OCI-LY1 (cell line): Measurements from ENCODE around the gene TUB.

ENCODE experiments used
- H2AFZ ChIP-seq: fragments of 200-600 bp; sonication (generic), shearing (Covaris generic); 2 replicates; pipeline ENCODE4 v1.6.0; 2014; ENCODE audit warnings: antibody characterized with exemption, mild to moderate bottlenecking, low read length
- H3F3A ChIP-seq: fragments of 200-600 bp; sonication (generic), shearing (Covaris generic); 2 replicates; pipeline ENCODE4 v1.6.0; 2014; ENCODE audit warnings: mild to moderate bottlenecking, antibody characterized with exemption, low read length, moderate library complexity; ENCODE audit not compliant: insufficient read depth
- H3K27ac ChIP-seq: fragments of 200-600 bp; sonication (generic); 2 replicates; pipeline ENCODE4 v1.5.1; 2014; ENCODE audit warnings: low read length, mixed run types, mild to moderate bottlenecking, low read depth; ENCODE audit not compliant: poor library complexity, severe bottlenecking
- H3K27me3 ChIP-seq: fragments of 200-600 bp; sonication (generic); 2 replicates; pipeline ENCODE4 v1.6.0; 2014; ENCODE audit warnings: antibody characterized with exemption, mild to moderate bottlenecking, low read length, moderate library complexity; ENCODE audit not compliant: insufficient read depth
- H3K36me3 ChIP-seq: fragments of 200-600 bp; sonication (generic); 2 replicates; pipeline ENCODE4 v1.6.1; 2014; ENCODE audit warnings: mild to moderate bottlenecking, antibody characterized with exemption, low read length, moderate library complexity, mixed read lengths; ENCODE audit not compliant: insufficient read depth
- H3K4me1 ChIP-seq: fragments of 200-600 bp; sonication (generic); 2 replicates; pipeline ENCODE4 v1.5.1; 2014; ENCODE audit warnings: mild to moderate bottlenecking, low read length, moderate library complexity; ENCODE audit not compliant: insufficient read depth, severe bottlenecking
- H3K4me2 ChIP-seq: fragments of 200-600 bp; sonication (generic), shearing (Covaris generic); 2 replicates; pipeline ENCODE4 v1.6.1; 2014; ENCODE audit warnings: low read length
- H3K4me3 ChIP-seq: fragments of 200-600 bp; sonication (generic); 2 replicates; pipeline ENCODE4 v1.5.1; 2014; ENCODE audit warnings: low read length, low read depth, mild to moderate bottlenecking, mixed read lengths; ENCODE audit not compliant: poor library complexity, severe bottlenecking
- H3K79me2 ChIP-seq: fragments of 200-600 bp; shearing (Covaris generic); 2 replicates; pipeline ENCODE4 v1.6.1; 2016; ENCODE audit warnings: mixed run types, low read length, mixed read lengths; ENCODE audit not compliant: insufficient read depth
- H3K9ac ChIP-seq: fragments of 200-600 bp; sonication (generic), shearing (Covaris generic); 2 replicates; pipeline ENCODE4 v1.6.1; 2014; ENCODE audit warnings: mild to moderate bottlenecking, low read length, mixed read lengths
- H3K9me2 ChIP-seq: fragments of 200-600 bp; sonication (generic), shearing (Covaris generic); 2 replicates; pipeline ENCODE4 v1.6.1; 2014; ENCODE audit warnings: low read depth, mild to moderate bottlenecking, low read length, mixed read lengths
- H3K9me3 ChIP-seq: fragments of 200-600 bp; shearing (Covaris generic); 2 replicates; pipeline ENCODE4 v1.6.1; 2014; ENCODE audit warnings: low read length, mixed read lengths
- H4K20me1 ChIP-seq: fragments of 200-600 bp; sonication (generic), shearing (Covaris generic); 2 replicates; pipeline ENCODE4 v1.6.0; 2016; ENCODE audit warnings: mild to moderate bottlenecking, low read length; ENCODE audit not compliant: insufficient read depth
- EZH2 ChIP-seq: fragments of 200-600 bp; sonication (generic), shearing (Covaris generic); IDR thresholded peaks from 2 replicates; pipeline ENCODE4 v1.8.0; 2017; ENCODE audit warnings: borderline replicate concordance, mixed run types, mild to moderate bottlenecking, antibody characterized with exemption, low read length, moderate library complexity, mixed read lengths
- TF ChIP-seq, protein P1 (sequence below): fragments of 200-600 bp; sonication (generic), shearing (Covaris generic); IDR thresholded peaks from 2 replicates; pipeline ENCODE4 v1.5.1; 2017; ENCODE audit warnings: mild to moderate bottlenecking, antibody characterized with exemption, low read length, moderate library complexity, mixed read lengths

The TUB gene

DNA sequence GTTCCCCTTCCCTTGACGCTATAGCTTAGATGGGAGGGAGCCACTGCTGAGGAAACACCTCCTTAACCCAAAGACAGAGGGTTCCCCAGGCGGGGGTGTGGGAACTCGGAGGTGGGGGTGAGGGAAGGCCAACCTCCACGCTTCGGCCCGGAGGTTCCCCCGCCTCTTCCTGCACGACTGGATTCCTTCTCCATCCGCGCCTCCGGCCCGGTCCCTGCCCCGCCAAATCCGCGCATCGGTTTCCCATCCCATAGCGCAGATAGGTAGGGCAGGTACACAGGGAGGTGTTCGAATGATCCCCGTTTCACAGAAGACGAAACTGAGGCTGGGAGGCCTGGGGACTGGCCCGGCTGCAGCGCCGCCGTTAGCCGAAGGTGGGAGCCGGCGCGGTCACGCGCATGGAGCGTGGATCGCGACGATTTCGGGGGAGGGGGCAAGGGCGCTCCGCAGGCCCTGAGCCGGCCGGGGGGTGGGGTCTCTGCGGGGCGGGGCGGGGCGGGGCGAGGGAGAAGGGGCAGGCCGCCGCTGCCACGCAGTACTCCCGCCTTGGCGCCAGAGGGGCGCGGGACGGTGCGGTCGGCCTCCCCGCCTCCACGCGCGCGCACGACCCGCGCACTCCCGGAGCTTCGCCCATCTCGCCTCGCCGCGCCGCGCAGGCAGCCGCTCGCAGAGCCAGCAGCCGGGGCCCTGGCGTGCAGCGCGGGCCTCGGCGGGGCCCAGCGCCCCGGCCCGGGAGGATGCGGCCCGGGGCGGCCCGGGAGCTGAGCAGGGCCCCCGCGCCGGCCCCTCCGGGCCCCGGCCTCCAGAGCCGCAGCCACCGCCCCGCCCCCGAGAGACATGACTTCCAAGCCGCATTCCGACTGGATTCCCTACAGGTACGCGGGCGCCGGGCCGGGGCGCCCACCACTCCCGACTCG, at the start of gene TUB:
TSS of gene TUB (plus strand) at position 538 of the 917 bp plus-strand sequence. CDS start at position 838, 300 bp downstream.
- Histone ChIP-seq H2AFZ (no peak within 1 kb of the TSS), H3K4me2 (no peak within 1 kb of the TSS), H3K27ac (no peak within 1 kb of the TSS), H3K27me3 (no peaks in the 10 kb centered on the region; the same call in 1 of the 2 replicates), H3K4me1 (no peaks in the 10 kb centered on the region), H3K79me2 (no peaks in the 10 kb centered on the region), H3K36me3 (no peaks in the 10 kb centered on the region), H4K20me1 (no peaks in the 10 kb centered on the region), H3F3A (no peaks in the 10 kb centered on the region), H3K9ac (no peak within 1 kb of the TSS), H3K4me3 (no peak within 1 kb of the TSS), H3K9me2 (no peaks in the 10 kb centered on the region), H3K9me3 (no peaks in the 10 kb centered on the region)
- TF ChIP-seq, protein P1, sequence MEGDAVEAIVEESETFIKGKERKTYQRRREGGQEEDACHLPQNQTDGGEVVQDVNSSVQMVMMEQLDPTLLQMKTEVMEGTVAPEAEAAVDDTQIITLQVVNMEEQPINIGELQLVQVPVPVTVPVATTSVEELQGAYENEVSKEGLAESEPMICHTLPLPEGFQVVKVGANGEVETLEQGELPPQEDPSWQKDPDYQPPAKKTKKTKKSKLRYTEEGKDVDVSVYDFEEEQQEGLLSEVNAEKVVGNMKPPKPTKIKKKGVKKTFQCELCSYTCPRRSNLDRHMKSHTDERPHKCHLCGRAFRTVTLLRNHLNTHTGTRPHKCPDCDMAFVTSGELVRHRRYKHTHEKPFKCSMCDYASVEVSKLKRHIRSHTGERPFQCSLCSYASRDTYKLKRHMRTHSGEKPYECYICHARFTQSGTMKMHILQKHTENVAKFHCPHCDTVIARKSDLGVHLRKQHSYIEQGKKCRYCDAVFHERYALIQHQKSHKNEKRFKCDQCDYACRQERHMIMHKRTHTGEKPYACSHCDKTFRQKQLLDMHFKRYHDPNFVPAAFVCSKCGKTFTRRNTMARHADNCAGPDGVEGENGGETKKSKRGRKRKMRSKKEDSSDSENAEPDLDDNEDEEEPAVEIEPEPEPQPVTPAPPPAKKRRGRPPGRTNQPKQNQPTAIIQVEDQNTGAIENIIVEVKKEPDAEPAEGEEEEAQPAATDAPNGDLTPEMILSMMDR = no peak
- no peak for TF ChIP-seq EZH2

DNA sequence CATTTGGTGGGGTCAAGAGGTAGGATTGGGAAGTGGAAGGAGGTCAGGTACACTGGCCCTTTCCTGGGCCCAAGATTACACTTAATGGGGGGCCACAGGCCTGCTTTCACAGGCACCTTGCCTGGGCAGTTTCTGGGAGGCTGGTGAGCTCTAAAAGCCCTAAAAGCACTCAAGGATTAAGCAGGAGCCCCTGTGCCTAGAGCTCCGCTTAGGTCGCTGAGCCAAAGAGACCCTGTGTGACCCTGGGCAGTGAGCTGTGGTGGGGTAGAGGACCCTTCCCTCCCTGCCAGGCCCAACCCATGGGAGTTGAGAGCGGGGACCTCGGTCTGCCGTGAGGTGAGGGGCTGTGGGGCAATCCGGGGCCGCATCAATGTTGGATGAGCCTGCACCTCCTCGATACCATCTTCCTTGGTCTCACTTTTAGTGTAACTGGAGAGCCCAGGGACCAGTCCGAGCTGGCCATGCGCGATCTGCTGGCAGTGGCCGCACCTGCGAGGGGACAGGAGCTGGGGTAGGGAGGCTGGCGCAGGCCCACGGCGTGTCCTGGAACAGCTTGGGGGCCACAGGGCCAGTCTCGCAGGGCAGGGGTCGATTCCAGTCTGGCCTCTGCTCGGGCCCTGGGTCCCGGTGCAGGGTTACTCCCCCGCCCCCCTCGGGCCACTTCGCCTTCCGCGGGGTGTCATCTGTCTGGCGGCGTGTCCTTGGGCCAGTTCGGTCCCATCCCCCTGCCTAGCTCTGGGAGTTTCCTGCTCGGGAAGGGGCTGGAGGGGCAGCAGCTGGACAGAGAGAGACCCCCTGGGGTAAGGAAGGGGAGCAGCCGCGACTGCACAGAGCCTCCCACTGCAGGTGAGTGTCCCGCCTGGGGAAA, 49.5 kb upstream of the TUB start:
- Histone ChIP-seq H3K9ac (no peak overlapping the region), H2AFZ (no peak overlapping the region), H3F3A (no peaks in the 10 kb centered on the region), H3K9me3 (no peaks in the 10 kb centered on the region), H3K27me3 (no peaks in the 10 kb centered on the region), H3K79me2 (no peaks in the 10 kb centered on the region), H3K4me2 (no peak overlapping the region), H3K9me2 (no peaks in the 10 kb centered on the region), H3K27ac (no peak overlapping the region), H4K20me1 (no peaks in the 10 kb centered on the region), H3K4me1 (no peaks in the 10 kb centered on the region), H3K4me3 (no peak overlapping the region), H3K36me3 (no peaks in the 10 kb centered on the region)
- TF ChIP-seq, protein P1 = no peak
- no peak for TF ChIP-seq EZH2

DNA sequence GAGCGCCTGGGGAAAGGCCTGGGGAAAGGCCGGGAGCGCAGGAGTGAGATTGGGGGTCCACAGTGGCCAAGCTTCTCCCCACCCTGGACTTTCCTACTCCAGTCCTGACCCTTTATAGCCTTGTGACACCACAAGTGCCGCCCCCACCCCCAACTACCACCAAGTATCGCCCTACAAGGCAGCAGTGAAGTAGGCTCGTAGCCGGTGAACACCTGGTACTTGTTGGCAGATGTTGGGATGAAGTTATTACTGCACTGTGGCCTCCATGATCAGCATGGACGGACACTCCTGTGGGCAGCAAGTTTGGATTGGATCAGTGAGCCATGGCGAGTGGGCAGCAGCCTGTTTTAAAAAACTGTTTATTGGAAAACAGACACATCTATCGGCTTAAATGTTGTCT, 48.9 kb upstream of the TUB start:
- Histone ChIP-seq H3K4me2 (no peak overlapping the region), H3K4me3 (no peak overlapping the region), H3K36me3 (no peaks in the 10 kb centered on the region), H2AFZ (no peak overlapping the region), H3K9ac (no peak overlapping the region), H3K4me1 (no peaks in the 10 kb centered on the region), H3K27ac (no peak overlapping the region), H4K20me1 (no peaks in the 10 kb centered on the region), H3F3A (no peaks in the 10 kb centered on the region), H3K9me2 (no peaks in the 10 kb centered on the region), H3K9me3 (no peaks in the 10 kb centered on the region), H3K79me2 (no peaks in the 10 kb centered on the region), H3K27me3 (no peaks in the 10 kb centered on the region)
- TF ChIP-seq EZH2 = no peak
- TF ChIP-seq, protein P1 = no peak
